T-helper 1 cell treated with Interleukin-12 subunit alpha and Interleukin-12 subunit beta and Interleukin-4 antibody, amounts not matched to agents 30 ng/mL and 1 ng/mL, for 36 hours (primary cell): ENCODE results near the gene EDN1. TPM values are rescaled to one million over a fixed set of nuclear protein-coding genes. Genes with fewer than 3 reads are reported as not detected.

Source experiments
- intact Hi-C: fragments of 100-400 bp; cut with micrococcal nuclease; formaldehyde crosslinking; loops from one replicate; pipeline ENCODE4 v1.15.1; 2024
- total RNA-seq: library from RNA; stranded (reverse); gene quantifications from 2 replicates; pipeline ENCODE4 v1.2.3, GENCODE V29; 2022

Gene EDN1
- total RNA-seq, 1 donor from 2014 or later: 0.47 TPM

DNA sequence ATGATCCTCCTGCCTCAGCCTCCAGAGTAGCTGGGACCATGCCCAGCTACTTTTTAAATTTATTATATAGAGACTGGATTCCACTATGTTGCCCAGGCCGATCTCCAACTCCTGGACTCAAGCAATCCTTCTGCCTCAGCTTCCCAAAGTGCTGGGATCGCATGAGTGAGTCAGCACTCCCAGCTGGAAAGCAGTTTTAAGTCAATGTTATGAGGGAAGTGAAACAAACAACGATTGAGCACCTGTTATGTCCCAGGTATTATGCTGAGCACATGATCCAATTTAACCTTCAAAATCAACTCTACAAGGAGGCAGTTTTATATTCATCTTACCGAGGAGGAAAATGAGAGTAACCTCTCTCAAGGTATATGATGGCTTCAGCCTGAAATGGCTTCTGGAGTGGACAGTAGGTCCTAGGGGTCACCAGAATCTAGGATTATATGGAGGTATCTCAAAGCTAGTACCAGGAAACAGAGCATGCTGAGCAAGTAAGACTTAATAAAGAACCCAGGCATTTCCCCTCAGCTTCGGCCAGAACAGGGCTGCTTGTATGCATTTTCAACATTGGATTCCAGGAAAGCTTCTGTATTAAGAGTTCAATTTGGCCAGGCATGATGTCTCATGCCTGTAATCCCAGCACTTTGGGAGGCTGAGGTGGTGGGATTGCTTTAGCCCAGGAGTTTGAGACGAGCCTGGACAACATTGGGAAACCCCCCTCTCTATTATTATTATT, 55.0 kb downstream of the EDN1 start:
- intact Hi-C loops: no loop called here

- intact Hi-C loops: no loop called here
Observed at GRCh38 chr6:12345694-12346058, 55.5 kb downstream of the EDN1 start.
